Neutrophil (primary cell): ENCODE results near the gene ADD2.
"Not testable (repeated sequence)": the region's sequence is repeated elsewhere in the genome, so short reads cannot be mapped to it uniquely, and the experiment has no call there.

ENCODE experiments used
- H3K27ac ChIP-seq: fragments of 200-600 bp; sonication (generic); 2 replicates; pipeline ENCODE4 v1.5.1; 2016; ENCODE audit warnings: mild to moderate bottlenecking, moderate library complexity
- H3K27me3 ChIP-seq: fragments of 200-600 bp; sonication (generic); 2 replicates; pipeline ENCODE4 v1.6.0; 2016; ENCODE audit warnings: mild to moderate bottlenecking
- H3K36me3 ChIP-seq: fragments of 200-600 bp; sonication (generic); 2 replicates; pipeline ENCODE4 v1.5.1; 2017
- H3K4me1 ChIP-seq, 2 experiments: fragments of 200-600 bp in 1 of 2; sonication (generic) in 1 of 2; 1 replicate in 1 of 2; 2 replicates in 1 of 2; pipeline versions ENCODE4 v1.5.1 to v1.6.1; 2013 to 2016; ENCODE audit warnings: low read depth in 1 of 2, low read length in 1 of 2, mild to moderate bottlenecking in 1 of 2, moderate library complexity in 1 of 2; ENCODE audit not compliant: control insufficient read depth in 1 of 2, insufficient read depth in 1 of 2
- H3K4me3 ChIP-seq, 2 experiments: fragments of 200-600 bp in 1 of 2; sonication (generic) in 1 of 2; 1 replicate in 1 of 2; 2 replicates in 1 of 2; pipeline ENCODE4 v1.5.1; 2013 to 2016; ENCODE audit warnings: low read depth in 1 of 2, low read length in 1 of 2, mild to moderate bottlenecking in 1 of 2, moderate library complexity in 1 of 2
- H3K9me3 ChIP-seq: fragments of 200-600 bp; sonication (generic); 2 replicates; pipeline ENCODE4 v1.5.1; 2016
- TF ChIP-seq, protein P1 (sequence below): fragments of 200-600 bp; sonication (generic); IDR thresholded peaks from 2 replicates; pipeline ENCODE4 v1.5.1; 2016; ENCODE audit warnings: antibody characterized with exemption

The ADD2 gene

DNA sequence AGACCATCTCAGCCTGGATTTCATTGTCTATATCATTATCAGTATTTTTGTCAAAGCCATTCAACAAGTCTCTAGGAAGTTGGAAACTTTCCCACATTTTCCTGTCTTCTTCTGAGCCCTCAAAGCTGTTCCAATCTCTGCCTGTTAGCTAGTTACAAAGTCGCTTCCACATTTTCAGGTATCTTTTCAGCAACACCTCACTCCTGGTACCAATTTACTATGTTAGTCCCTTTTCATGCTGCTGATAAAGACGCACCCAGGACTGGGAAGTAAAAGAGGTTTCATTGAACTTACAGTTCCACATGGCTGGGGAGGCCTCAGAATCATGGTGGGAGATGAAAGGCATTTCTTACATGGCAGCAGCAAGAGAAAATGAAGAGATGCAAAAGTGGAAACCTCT lies 31.7 kb upstream of the ADD2 start:
- H3K27me3 ChIP-seq = peaks cover 74% of the 10 kb centered on the region
- no peaks in the 10 kb centered on the region for H3K4me1 ChIP-seq
- no peaks in the 10 kb centered on the region for H3K9me3 ChIP-seq
- no peak overlapping the region for H3K27ac ChIP-seq
- TF ChIP-seq, protein P1, sequence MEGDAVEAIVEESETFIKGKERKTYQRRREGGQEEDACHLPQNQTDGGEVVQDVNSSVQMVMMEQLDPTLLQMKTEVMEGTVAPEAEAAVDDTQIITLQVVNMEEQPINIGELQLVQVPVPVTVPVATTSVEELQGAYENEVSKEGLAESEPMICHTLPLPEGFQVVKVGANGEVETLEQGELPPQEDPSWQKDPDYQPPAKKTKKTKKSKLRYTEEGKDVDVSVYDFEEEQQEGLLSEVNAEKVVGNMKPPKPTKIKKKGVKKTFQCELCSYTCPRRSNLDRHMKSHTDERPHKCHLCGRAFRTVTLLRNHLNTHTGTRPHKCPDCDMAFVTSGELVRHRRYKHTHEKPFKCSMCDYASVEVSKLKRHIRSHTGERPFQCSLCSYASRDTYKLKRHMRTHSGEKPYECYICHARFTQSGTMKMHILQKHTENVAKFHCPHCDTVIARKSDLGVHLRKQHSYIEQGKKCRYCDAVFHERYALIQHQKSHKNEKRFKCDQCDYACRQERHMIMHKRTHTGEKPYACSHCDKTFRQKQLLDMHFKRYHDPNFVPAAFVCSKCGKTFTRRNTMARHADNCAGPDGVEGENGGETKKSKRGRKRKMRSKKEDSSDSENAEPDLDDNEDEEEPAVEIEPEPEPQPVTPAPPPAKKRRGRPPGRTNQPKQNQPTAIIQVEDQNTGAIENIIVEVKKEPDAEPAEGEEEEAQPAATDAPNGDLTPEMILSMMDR = no peak
- H3K36me3 ChIP-seq = no peaks in the 10 kb centered on the region
- H3K4me3 ChIP-seq = no peak overlapping the region

DNA sequence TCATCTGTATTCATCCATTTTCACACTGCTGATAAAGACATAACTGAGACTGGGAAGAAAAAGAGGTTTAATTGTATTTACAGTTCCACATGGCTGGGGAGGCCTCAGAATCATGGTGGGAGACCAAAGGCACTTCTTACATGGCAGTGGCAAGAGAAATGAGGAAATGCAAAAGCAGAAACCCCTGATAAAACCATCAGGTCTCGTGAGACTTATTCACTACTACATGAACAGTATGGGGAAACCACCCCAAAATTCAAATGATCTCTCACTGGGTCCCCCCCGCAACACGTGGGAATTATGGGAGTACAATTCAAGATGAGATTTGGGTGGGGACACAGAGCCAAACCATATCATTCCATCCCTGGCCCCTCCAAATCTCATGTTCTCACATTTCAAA lies 30.0 kb upstream of the ADD2 start:
- H3K27ac ChIP-seq, H3K9me3 ChIP-seq, H3K36me3 ChIP-seq, H3K4me3 ChIP-seq, H3K4me1 ChIP-seq: not testable (repeated sequence)
- peaks cover 82% of the 10 kb centered on the region for H3K27me3 ChIP-seq

DNA sequence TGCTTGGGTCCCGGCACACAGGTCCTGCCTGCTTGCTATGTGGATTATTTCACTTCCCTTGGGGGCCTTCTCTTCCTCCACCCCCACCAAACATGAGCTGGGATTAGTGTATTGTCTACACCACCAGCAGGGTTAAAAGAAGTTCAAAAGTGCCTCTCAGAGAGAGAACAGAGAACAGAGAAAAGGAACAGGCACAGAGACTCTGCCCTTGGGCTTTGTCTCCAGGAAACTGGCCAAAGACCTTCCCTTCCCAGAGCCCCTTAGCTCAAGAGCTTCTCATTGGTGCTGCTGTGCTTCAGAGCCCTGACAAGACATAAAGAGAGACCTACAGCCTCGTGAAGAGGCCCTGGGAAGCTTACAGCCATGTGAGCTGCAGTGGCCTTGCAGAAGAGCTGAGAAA lies 29.5 kb upstream of the ADD2 start:
- no peak overlapping the region for H3K4me3 ChIP-seq
- H3K36me3 ChIP-seq = no peaks in the 10 kb centered on the region
- TF ChIP-seq, protein P1 = no peak
- peaks cover 0 to 5% of the 10 kb centered on the region in 2 experiments for H3K4me1 ChIP-seq
- no peak overlapping the region for H3K27ac ChIP-seq
- peaks cover 82% of the 10 kb centered on the region for H3K27me3 ChIP-seq
- no peaks in the 10 kb centered on the region for H3K9me3 ChIP-seq

DNA sequence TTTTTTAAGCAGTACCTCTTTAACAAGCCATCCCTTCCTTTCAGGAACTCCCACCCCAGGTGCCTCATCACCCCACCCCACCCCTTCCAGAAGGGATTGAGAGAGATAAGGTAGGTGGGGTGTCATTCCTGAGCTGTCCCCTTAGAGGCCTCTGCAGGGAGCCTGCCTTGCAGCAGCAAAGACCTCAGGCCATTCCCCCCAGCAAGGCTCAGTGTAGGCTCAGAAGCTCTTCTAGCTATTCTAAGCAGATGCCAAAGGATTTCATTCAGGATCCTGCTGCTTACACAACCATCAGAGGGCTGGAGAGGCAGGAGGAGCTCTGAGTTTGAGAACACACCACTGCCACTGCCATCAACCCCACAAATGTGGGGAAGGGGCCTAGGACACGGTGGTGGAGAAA lies 28.3 kb upstream of the ADD2 start:
- H3K4me3 ChIP-seq = no peak overlapping the region
- H3K4me1 ChIP-seq = peaks cover 0 to 5% of the 10 kb centered on the region in 2 experiments
- no peaks in the 10 kb centered on the region for H3K9me3 ChIP-seq
- peaks cover 82% of the 10 kb centered on the region for H3K27me3 ChIP-seq
- no peak overlapping the region for H3K27ac ChIP-seq
- H3K36me3 ChIP-seq = no peaks in the 10 kb centered on the region
- TF ChIP-seq, protein P1 = no peak

DNA sequence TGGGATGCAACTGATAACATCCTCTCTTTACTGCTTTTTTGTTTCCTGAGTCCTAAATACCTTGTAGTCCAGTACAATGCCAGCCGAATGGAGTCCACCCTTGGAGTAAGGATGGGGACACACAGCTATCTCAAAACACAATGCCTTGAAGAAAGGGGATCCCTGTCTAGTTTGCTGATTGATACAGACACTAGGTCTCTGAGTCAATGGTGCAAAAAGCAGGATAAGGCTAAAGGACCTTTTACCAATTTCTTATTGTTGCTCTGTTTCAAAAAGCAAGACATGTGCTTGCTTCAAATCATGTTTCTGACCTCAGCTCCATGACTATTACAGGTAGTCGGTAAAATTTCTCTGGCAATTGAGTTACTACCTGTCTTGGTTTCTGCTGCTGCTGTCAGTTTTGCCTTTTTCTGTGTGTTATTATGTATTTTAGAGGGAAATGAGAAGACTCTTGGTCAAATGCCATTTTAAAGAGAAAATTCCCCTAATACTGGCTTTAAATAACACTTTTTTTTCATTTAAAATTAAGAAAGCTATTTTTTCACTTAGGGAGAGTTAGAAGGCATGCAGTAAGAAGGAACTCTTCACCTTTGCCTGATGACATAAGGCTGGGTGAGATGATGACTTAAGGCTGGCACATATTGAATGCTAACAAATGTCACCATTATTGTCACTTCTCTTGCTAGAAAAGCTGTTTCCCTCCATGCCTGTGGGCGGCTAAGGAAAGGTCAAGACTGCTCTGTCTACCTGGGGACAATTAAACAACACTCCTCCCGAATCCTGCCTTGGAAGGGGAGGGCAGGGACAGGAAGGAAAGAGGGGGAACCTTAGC lies 27.4 kb upstream of the ADD2 start:
- TF ChIP-seq, protein P1 = no peak

DNA sequence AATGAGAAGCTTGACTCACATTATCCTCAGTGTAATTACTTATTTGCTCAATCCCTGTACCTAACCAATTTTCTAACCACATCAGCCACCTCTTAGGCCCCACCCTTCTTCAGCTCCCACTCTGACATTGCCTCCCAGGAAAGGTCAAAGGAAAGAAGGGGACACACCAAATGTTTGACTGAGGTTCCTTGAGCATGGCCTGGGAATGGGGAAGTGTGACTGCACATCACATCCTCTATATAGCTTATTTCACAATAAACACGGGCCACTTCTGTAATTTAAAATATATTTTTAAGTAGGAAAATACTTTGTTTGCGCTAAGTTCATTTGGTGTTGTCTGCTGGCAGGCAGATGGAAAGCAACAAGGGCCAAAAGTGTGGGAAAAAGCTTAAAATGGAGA lies 25.4 kb upstream of the ADD2 start:
- no peaks in the 10 kb centered on the region for H3K9me3 ChIP-seq
- peaks cover 0 to 5% of the 10 kb centered on the region in 2 experiments for H3K4me1 ChIP-seq
- TF ChIP-seq, protein P1 = no peak
- H3K36me3 ChIP-seq = no peaks in the 10 kb centered on the region
- no peak overlapping the region for H3K4me3 ChIP-seq
- no peak overlapping the region for H3K27ac ChIP-seq
- H3K27me3 ChIP-seq = peaks cover 90% of the 10 kb centered on the region

More for the DNA sequence above, 27.4 kb upstream of the ADD2 start:
- Histone ChIP-seq H3K27ac (no peak overlapping the region), H3K4me1 (peaks cover 0 to 5% of the 10 kb centered on the region in 2 experiments), H3K27me3 (peaks cover 82% of the 10 kb centered on the region), H3K9me3 (no peaks in the 10 kb centered on the region), H3K36me3 (no peaks in the 10 kb centered on the region), H3K4me3 (no peak overlapping the region)
